Neural cell (in vitro differentiated cells): ENCODE data around the gene SCLY. TPM values are rescaled to one million over a fixed set of nuclear protein-coding genes. Genes with fewer than 3 reads are reported as not detected.

Experiments used
- H2AFZ ChIP-seq: fragments of 200-600, 300-800 bp; sonication (generic), shearing (Covaris generic); 2 replicates; pipeline ENCODE4 v1.6.0; 2014; ENCODE audit warnings: low read depth, mild to moderate bottlenecking, antibody characterized with exemption, low read length, moderate library complexity
- H3F3A ChIP-seq: fragments of 200-600 bp; shearing (Covaris generic); 2 replicates; pipeline ENCODE4 v1.6.1; 2016; ENCODE audit warnings: mild to moderate bottlenecking, moderate library complexity, mixed read lengths, antibody characterized with exemption, low read length; ENCODE audit not compliant: insufficient read depth, poor library complexity, severe bottlenecking
- H3K27ac ChIP-seq: fragments of 200-600, 300-800 bp; sonication (generic), shearing (Covaris generic); 2 replicates; pipeline ENCODE4 v1.5.1; 2014; ENCODE audit warnings: mild to moderate bottlenecking, low read length, moderate library complexity
- H3K27me3 ChIP-seq: fragments of 300-800, 200-600 bp; sonication (generic), shearing (Covaris generic); 2 replicates; pipeline ENCODE4 v1.6.0; 2014; ENCODE audit warnings: mild to moderate bottlenecking, low read depth, low read length, moderate library complexity; ENCODE audit not compliant: insufficient read depth
- H3K36me3 ChIP-seq: fragments of 300-800, 200-600 bp; sonication (generic), shearing (Covaris generic); 2 replicates; pipeline ENCODE4 v1.5.1; 2014; ENCODE audit warnings: mild to moderate bottlenecking, antibody characterized with exemption, low read length, moderate library complexity; ENCODE audit not compliant: insufficient read depth
- H3K4me2 ChIP-seq: fragments of 300-800, 200-600 bp; sonication (generic), shearing (Covaris generic); 2 replicates; pipeline ENCODE4 v1.6.0; 2014; ENCODE audit warnings: mild to moderate bottlenecking, low read length
- H3K4me3 ChIP-seq: fragments of 300-800, 200-600 bp; sonication (generic), shearing (Covaris generic); 2 replicates; pipeline ENCODE4 v1.5.1; 2014; ENCODE audit warnings: mild to moderate bottlenecking, low read length, moderate library complexity
- H3K79me2 ChIP-seq: fragments of 200-600 bp; shearing (Covaris generic); replicated peaks from 2 replicates; pipeline ENCODE4 v1.6.0; 2014; ENCODE audit warnings: mild to moderate bottlenecking, low read length, moderate library complexity; ENCODE audit not compliant: insufficient read depth
- H3K9ac ChIP-seq: fragments of 300-800, 200-600 bp; sonication (generic), shearing (Covaris generic); 2 replicates; pipeline ENCODE4 v1.6.1; 2016; ENCODE audit warnings: mild to moderate bottlenecking, low read length, mixed read lengths
- H3K9me2 ChIP-seq: fragments of 200-600 bp; shearing (Covaris generic); 2 replicates; pipeline ENCODE4 v1.6.1; 2016; ENCODE audit warnings: mild to moderate bottlenecking, low read length, mixed read lengths; ENCODE audit not compliant: insufficient read depth
- H3K9me3 ChIP-seq: fragments of 200-600, 300-800 bp; sonication (generic), shearing (Covaris generic); 2 replicates; pipeline ENCODE4 v1.6.1; 2016; ENCODE audit warnings: mild to moderate bottlenecking, mixed run types, low read length, moderate library complexity, mixed read lengths
- H4K20me1 ChIP-seq: fragments of 200-600 bp; shearing (Covaris generic); 2 replicates; pipeline ENCODE4 v1.6.1; 2016; ENCODE audit warnings: mild to moderate bottlenecking, mixed run types; ENCODE audit not compliant: insufficient read depth
- CTCF ChIP-seq: fragments of 450-650 bp; IDR thresholded peaks from 2 replicates; pipeline ENCODE4 v1.5.1; 2014; ENCODE audit warnings: antibody characterized with exemption, mild to moderate bottlenecking, moderate library complexity; ENCODE audit not compliant: poor library complexity, severe bottlenecking
- EP300 ChIP-seq: fragments of 450-650 bp; conservative IDR thresholded peaks from 2 replicates; pipeline ENCODE4 v1.6.1; 2014; ENCODE audit warnings: antibody characterized with exemption, mild to moderate bottlenecking, moderate library complexity; ENCODE audit not compliant: poor library complexity, severe bottlenecking
- EZH2 ChIP-seq: fragments of 200-600, 300-800 bp; shearing (Covaris generic), sonication (generic); IDR thresholded peaks from 2 replicates; pipeline ENCODE4 v1.6.1; 2014; ENCODE audit warnings: antibody characterized with exemption, low read length, borderline replicate concordance, mild to moderate bottlenecking; ENCODE audit not compliant: insufficient read depth, poor library complexity, severe bottlenecking
- MXI1 ChIP-seq: fragments of 450-650 bp; conservative IDR thresholded peaks from 2 replicates; pipeline ENCODE4 v1.6.1; 2014; ENCODE audit warnings: antibody characterized with exemption, mild to moderate bottlenecking; ENCODE audit not compliant: poor library complexity, severe bottlenecking
- POLR2AphosphoS5 ChIP-seq: IDR thresholded peaks from 2 replicates; pipeline ENCODE4 v1.6.1; 2012
- RAD21 ChIP-seq: fragments of 450-650 bp; conservative IDR thresholded peaks from 2 replicates; pipeline ENCODE4 v1.6.1; 2014; ENCODE audit warnings: antibody characterized with exemption, mild to moderate bottlenecking, moderate library complexity
- REST ChIP-seq: IDR thresholded peaks from 2 replicates; pipeline ENCODE4 v1.6.1; 2012; ENCODE audit warnings: borderline replicate concordance
- SMC3 ChIP-seq: fragments of 450-650 bp; conservative IDR thresholded peaks from 2 replicates; pipeline ENCODE4 v1.6.1; 2014; ENCODE audit warnings: antibody characterized with exemption, mild to moderate bottlenecking, moderate library complexity; ENCODE audit not compliant: poor library complexity
- TAF1 ChIP-seq: IDR thresholded peaks from 2 replicates; pipeline ENCODE4 v1.6.1; 2012; ENCODE audit warnings: low read depth
- polyA plus RNA-seq: library from polyadenylated mRNA; depleted of rRNA; stranded (reverse); fragments of >200 nt; gene quantifications from 2 replicates; pipeline ENCODE4 v1.2.3, GENCODE V29; 2014

Gene SCLY
- polyA plus RNA-seq, 1 donor from 2014 or later, result 15.9 TPM

GRCh38 chr2:238144262-238144661, 83.5 kb downstream of the SCLY start:
- Histone ChIP-seq H3K4me2 (no peak overlapping the region), H3K4me3 (no peak overlapping the region), H3K36me3 (no peaks in the 10 kb centered on the region), H3K27ac (no peak overlapping the region), H3K27me3 (no peaks in the 10 kb centered on the region), H2AFZ (no peak overlapping the region), H3K9ac (no peak overlapping the region), H3K79me2 (no peaks in the 10 kb centered on the region), H3F3A (no peaks in the 10 kb centered on the region), H4K20me1 (no peaks in the 10 kb centered on the region), H3K9me2 (no peaks in the 10 kb centered on the region), H3K9me3 (no peaks in the 10 kb centered on the region)
- TF ChIP-seq EZH2 (no peak), POLR2AphosphoS5 (no peak), MXI1 (no peak), REST (no peak), CTCF (no peak), SMC3 (no peak), RAD21 (no peak), EP300 (no peak), TAF1 (no peak)

- TF ChIP-seq CTCF, result no peak
- TF ChIP-seq SMC3, result no peak
- TF ChIP-seq EZH2, result no peak
- TF ChIP-seq REST, result no peak
- no peak for TF ChIP-seq MXI1
- TF ChIP-seq EP300, result no peak
- no peak for TF ChIP-seq POLR2AphosphoS5
- no peak for TF ChIP-seq RAD21
- no peak for TF ChIP-seq TAF1
- no peaks in the 10 kb centered on the region for H3F3A ChIP-seq
- H3K27ac ChIP-seq, result no peak overlapping the region
- H3K27me3 ChIP-seq, result no peaks in the 10 kb centered on the region
- H3K4me3 ChIP-seq, result no peak overlapping the region
- no peak overlapping the region for H2AFZ ChIP-seq
- no peaks in the 10 kb centered on the region for H3K9me3 ChIP-seq
- no peak overlapping the region for H3K4me2 ChIP-seq
- no peaks in the 10 kb centered on the region for H3K9me2 ChIP-seq
- H3K9ac ChIP-seq, result no peak overlapping the region
- no peaks in the 10 kb centered on the region for H4K20me1 ChIP-seq
- no peaks in the 10 kb centered on the region for H3K79me2 ChIP-seq
- H3K36me3 ChIP-seq, result no peaks in the 10 kb centered on the region
These were observed 84.2 kb downstream of the SCLY start for GRCh38 chr2:238145046-238145445.
